ENCODE data around the gene MTHFR.

The MTHFR gene

GRCh38 chr1:11805422-11806306 is at the start of gene MTHFR, which contains the start of gene CLCN6:
Gene MTHFR, minus strand, starts transcription at chr1:11805964. Its CDS starts 2,848 bp downstream, at chr1:11803116.
Gene CLCN6, plus strand, starts transcription at chr1:11806191. Its CDS starts 72 bp downstream, at chr1:11806263.
- peak; percentile 94 for DNase-seq (ENCODE audit: low read depth)

DNA sequence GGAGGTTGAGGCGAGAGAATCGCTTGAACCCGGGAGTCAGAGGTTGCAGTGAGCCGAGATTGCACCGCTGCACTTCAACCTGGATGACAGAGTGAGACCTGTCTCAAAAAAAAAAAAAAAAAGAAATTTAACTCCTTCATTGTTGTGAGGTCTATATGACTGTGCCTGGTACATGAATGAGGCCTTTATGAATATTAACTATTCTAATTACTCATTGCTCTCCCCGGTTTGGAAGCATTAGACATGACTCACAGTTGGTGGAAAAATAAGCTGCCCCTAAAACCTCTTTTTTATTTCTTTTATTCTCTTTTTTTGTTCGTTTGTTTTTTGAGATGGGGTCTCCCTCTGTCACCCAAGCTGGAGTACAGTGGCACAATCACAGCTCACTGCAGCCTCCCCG is 49.7 kb upstream of the MTHFR start:
- DNase-seq (ENCODE audit: low read depth): no peak

DNA sequence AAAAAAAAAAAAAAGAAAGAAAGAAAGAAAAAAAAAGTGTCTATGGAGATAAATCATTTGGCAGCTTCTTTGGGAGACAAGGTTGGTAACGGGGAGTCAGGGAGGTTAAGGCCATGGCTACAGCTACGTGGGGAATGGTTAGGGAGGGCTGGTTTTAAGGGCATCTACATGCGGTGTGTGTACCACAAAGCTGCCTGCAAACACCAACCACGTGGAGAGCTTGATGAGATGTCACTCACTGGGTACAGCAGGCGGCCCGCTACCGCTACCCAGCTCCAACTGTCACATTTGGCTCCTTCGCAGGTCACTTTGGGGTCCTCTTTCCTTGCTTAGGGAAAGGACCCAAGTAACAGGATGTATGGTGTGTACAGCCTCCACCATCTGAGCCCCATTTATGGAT is 48.8 kb upstream of the MTHFR start:
- no peak for DNase-seq (ENCODE audit: low read depth)

DNA sequence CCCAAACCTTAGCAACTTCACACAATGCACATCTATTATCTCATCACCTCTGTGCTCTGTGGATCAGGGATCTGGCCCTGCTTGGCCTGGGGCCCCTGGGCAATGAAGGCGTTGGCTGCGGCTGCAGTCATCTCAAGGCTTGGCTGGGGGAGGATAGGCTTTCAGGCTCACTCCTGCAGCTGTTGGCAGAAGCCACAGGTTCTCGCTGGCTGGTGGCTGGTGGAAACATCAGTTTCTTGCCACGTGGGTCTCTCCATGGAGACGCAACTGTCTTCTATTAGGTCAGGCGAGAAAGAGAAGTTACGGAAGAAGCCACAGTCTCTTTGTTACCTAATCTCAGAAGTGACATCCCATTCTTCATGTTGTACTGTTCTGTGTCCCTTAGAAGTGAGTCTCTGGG is 45.4 kb upstream of the MTHFR start:
- no peak for DNase-seq (ENCODE audit: low read depth)

- no peak for DNase-seq (ENCODE audit: low read depth)
Measured at GRCh38 chr1:11850156-11850555, 44.4 kb upstream of the MTHFR start.

- DNase-seq (ENCODE audit: low read depth): no peak
Measured at GRCh38 chr1:11848373-11848700, 42.6 kb upstream of the MTHFR start.

GRCh38 chr1:11847667-11848372 is 42.1 kb upstream of the MTHFR start, which contains the start of gene NPPA:
Gene NPPA, minus strand, starts transcription at chr1:11847783. Its CDS starts 99 bp downstream, at chr1:11847684.
- no peak for DNase-seq (ENCODE audit: low read depth)

DNA sequence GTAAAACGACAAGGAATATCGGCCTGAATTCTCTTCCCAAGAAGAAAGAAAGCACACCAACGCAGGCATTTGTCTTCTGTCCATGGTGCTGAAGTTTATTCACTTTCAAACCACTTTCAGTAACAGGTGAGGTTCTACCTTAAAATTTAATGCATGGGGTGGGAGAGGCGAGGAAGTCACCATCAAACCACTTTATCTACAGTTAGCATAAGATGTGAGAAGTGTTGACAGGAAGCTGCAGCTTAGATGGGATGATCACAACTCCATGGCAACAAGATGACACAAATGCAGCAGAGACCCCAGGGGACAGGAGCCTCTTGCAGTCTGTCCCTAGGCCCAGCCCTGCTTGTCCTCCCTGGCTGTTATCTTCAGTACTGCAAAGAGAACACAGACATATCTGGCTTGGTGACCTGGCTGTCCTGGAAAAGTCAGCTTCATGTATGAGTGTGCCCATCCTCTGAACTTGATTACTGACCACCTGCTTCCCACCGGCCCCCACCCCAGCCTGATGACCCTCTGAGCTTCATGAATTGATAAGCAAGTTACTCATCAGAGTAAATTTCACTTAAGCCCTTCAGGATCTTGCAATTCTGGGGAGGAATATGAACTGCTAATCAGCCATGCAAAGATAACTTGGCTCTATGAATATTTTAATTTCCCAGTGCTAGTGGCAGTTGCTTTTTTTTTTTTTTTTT is 40.0 kb upstream of the MTHFR start:
- no peak for DNase-seq (ENCODE audit: low read depth)

DNA sequence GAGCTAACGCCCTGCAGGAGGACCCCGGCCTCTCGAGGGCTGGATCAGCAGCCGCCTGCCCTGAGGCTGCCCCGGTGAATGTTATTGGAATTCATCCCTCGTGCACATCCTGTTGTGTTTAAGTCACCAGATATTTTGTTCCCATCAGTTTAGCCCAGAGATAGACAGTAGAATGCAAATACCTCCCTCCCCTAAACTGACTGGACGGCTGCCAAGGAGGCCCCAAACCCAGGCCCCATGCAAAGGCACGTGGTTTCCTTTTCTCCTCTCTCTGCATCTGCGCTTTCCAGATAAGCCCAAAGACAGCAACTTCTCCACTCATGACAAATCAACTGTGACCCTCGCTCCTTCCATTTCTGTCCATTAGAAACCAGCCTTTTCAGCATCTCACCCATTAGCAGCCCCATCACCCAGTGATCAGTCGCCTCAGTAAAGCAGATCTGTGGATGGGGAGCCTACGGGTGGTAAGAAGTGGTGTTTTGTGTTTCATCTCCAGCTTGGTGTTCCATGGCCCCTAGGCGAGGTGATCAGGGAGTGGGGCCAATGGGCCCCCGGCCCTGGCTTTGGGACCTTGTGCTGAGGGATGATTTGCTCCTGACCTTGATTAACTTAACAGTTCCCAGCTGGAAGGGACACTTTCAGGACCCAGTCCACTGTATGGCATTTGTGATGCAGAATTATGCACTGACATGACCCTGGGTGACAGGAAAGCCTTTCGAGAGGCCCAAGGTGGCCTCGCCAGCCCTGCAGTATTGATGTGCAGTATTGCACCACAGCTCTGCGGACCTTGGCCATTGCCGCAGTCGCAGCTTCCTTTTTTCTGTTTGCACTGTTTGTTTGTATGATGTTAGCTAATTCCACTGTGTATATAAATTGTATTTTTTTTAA is 36.6 kb upstream of the MTHFR start:
- DNase-seq (ENCODE audit: low read depth): no peak

DNA sequence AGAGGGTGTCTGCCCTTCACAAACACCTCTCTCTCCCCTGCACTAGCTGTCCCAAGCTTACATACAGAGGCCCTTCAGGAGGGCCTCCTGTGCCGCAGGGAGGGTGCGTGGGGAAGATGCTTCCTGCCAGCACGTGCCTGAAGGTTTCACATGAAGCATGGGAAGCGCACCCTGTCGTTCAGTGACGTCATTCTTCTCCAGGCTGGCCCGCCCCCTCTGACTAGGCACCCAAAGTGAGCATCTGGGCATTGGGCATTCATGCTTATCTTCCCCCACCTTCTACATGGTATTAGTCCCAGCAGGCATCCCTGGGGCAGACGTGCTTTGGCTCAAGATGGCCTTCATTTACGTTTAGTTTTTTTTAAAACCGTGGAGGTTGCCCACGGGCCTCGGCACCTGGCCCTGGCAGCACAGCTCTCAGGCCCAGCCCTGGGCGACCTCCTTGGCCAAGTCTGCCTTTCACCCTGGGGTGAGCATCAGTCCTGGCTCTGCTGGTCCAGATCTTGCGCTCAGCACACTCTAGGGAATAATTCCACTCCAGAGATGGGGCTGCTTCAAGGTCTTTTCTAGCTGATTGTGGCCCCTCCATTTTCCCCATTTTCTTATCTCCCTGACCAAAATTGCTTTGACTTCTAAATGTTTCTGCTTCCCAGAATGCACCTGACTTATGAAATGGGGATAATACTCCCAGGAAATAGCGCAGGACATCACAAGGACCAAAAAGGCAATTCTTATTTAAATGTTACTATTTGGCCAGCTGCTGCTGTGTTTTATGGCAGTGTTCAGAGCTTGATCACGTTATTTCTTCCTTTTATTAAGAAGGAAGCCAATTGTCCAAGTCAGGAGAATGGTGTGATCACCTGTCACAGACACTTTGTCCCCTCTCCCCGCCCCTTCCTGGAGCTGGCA is 35.7 kb upstream of the MTHFR start:
- DNase-seq (ENCODE audit: low read depth): no peak

DNA sequence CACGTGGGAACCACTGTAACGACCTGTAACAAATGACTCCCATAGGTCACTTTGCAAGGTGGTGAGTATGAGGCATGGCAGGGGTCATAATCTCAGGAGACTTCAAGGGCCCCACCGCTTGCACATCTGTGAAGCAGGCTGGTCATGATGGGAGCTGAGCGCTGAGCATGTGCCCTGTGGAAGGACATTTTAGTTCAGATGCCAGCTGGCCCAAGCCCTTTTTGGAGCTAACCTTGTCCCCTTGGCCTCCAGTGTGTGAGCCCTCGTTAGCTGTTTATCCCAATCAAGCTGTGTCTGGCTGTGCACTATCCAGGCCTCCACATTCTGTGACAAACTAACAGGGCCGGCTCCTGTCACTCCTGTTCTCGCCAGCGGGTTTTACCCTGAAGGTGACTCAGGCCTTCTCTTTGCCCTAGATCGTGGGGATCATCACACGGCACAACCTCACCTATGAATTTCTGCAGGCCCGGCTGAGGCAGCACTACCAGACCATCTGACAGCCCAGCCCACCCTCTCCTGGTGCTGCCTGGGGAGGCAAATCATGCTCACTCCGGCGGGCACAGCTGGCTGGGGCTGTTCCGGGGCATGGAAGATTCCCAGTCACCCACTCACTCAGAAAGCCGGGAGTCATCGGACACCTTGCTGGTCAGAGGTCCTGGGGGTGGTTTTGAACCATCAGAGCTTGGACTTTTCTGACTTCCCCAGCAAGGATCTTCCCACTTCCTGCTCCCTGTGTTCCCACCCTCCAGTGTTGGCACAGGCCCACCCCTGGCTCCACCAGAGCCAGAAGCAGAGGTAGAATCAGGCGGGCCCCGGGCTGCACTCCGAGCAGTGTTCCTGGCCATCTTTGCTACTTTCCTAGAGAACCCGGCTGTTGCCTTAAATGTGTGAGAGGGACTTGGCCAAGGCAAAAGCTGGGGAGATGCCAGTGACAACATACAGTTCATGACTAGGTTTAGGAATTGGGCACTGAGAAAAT is 34.3 kb upstream of the MTHFR start:
- DNase-seq (ENCODE audit: low read depth): no peak

DNA sequence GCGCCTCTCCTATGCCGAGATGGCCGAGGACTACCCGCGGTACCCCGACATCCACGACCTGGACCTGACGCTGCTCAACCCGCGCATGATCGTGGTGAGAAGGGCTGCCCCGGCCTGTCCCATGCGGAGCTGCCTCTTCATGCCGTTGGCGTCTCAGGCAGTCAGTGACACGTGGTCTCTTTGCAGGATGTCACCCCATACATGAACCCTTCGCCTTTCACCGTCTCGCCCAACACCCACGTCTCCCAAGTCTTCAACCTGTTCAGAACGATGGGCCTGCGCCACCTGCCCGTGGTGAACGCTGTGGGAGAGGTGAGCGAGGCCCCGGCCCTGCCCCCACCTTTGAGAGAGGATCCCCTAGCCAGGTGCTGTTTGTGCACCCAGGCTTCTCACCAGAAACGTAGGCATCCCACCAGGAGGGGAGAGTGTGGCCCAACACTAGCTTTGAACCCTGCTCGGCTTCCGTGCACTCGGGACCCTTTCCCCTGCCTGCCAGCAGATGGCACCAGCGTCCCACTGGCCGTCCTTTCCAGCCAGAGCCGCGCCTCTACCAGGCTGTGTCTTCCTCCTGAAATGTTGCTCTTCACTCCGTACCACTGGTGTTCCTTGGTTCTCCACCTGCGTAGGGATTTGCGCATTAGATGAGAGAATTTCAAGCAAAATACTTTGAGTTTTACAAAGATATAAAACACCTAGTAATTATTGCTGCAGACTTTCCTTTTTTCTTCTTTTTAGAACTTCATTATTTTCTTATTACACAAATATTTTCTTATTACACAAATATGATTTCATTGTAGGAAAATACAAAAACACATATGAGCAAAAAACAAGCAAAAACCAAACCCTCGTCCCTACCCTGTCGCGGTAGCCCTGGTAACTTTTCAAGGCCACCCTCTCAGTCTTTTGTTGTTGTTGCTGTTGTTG is 32.8 kb upstream of the MTHFR start:
- DNase-seq (ENCODE audit: low read depth): peak; percentile 51

- DNase-seq (ENCODE audit: low read depth): no peak
Measured at GRCh38 chr1:11837767-11838348, 32.1 kb upstream of the MTHFR start.

GRCh38 chr1:11836955-11837766 is 31.4 kb upstream of the MTHFR start:
- no peak for DNase-seq (ENCODE audit: low read depth)

- DNase-seq (ENCODE audit: low read depth): no peak
Measured at GRCh38 chr1:11835441-11836225, 29.9 kb upstream of the MTHFR start.

DNA sequence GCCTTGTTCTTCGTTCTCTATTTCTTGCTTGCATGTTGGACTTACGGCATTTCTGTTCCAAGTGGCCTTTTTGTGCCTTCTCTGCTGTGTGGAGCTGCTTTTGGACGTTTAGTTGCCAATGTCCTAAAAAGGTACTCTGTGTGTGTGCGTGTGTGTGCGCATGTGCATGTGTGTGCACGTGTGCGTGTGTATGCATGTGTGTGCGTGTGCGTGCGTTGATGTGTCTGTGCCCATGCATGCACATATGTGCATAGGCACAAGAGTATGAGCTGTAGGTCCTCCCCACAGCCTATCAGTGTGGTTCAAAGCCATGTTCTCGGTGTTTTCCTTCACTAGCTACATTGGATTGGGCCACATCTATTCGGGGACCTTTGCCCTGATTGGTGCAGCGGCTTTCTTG is 28.1 kb upstream of the MTHFR start:
- DNase-seq (ENCODE audit: low read depth): no peak
